ENCODE measurements around the gene CTSE. TPM values are rescaled to one million over a fixed set of nuclear protein-coding genes. Genes with fewer than 3 reads are reported as not detected.

CTSE gene
- total and polyA plus RNA-seq, 2 of the 4 experiments (the other 2 are of a cell fraction) = not detected

DNA sequence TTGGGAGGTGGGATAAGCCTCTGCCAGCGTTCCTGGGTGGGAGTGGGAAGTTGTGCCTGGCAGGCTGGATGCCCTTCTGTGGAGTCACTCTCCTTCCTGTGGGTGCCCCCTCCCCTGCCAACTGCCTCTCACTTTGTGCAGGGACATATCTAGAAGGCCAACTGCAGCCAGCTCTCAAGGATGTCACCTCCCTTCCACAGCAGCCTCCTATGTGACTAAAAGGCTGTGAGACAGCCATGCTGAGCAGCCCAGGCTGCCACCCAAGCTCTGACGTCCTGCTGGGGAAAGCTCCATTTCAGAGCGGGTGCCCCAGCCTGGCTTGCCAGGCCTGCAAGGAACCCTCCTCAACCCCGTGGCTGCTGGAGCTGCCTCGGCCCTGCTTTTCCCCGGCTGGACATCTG is 60.9 kb downstream of the CTSE start:
- no peak overlapping the region for H4K5ac ChIP-seq (ENCODE audit: low read depth, low read length)
- no peak overlapping the region for H4K8ac ChIP-seq (ENCODE audit: low read depth in 2 of 2, low read length in 2 of 2)
- no peak overlapping the region for H3K23ac ChIP-seq (ENCODE audit: low read depth, low read length)
- 60% methylated on average over 1 of the region's 6 CpGs; no CpG with 5 or more reads in 1 of the 2 experiments for WGBS, 2 experiments (ENCODE audit: extremely low coverage in 2 of 2, insufficient read length in 1 of 2)
- TF ChIP-seq SMC3 (IDR thresholded peaks at IDR 0.05; ENCODE audit: low read depth, low read length) (no peak), NFE2L2 (IDR thresholded peaks at IDR 0.05; ENCODE audit: low read depth, low read length) (no peak), CEBPB (IDR thresholded peaks at IDR 0.05; ENCODE audit: low read depth, low read length) (no peak), BHLHE40 (IDR thresholded peaks at IDR 0.05; ENCODE audit: low read depth, low read length) (no peak), RCOR1 (IDR thresholded peaks at IDR 0.05; ENCODE audit: insufficient replicate concordance, low read length) (no peak), RFX5 (IDR thresholded peaks at IDR 0.05; ENCODE audit: low read depth, low read length) (no peak), USF2 (IDR thresholded peaks at IDR 0.05; ENCODE audit: low read depth, low read length) (no peak), MAZ (IDR thresholded peaks at IDR 0.05; ENCODE audit: borderline replicate concordance, low read depth, low read length) (no peak), FOS (IDR thresholded peaks at IDR 0.05; ENCODE audit: low read depth, low read length) (no peak)
- intact Hi-C loops (cut with micrococcal nuclease) (no loop called here), dilution Hi-C loops (cut with HindIII; ENCODE audit: low sequenced_read_pairs, unreplicated experiment) (no loop called here), in situ Hi-C loops (cut with MboI; ENCODE audit: low sequenced_read_pairs) (no loop called here)
- no peak overlapping the region for H2BK5ac ChIP-seq (ENCODE audit: low read depth, low read length, poor library complexity, severe bottlenecking)
- no peak overlapping the region for H3K14ac ChIP-seq (replicated peaks; ENCODE audit: low read depth, low read length)
- no peak for ATAC-seq (ENCODE audit: low read depth)
- H2AK9ac ChIP-seq (replicated peaks; ENCODE audit: low read depth, low read length, poor library complexity) = no peak overlapping the region
- H3K27me3 ChIP-seq (ENCODE audit: control insufficient read depth, insufficient read depth, low read length) = peaks cover 46% of the 10 kb centered on the region
- no peak overlapping the region for H3K56ac ChIP-seq (ENCODE audit: extremely low read depth, insufficient read depth, low read length)
- BruUV-seq (replicated peaks) = no TSS peak
- no peak overlapping the region for H3K4me2 ChIP-seq (ENCODE audit: low read depth, low read length)
- H4K91ac ChIP-seq (ENCODE audit: insufficient read depth, low read depth, low read length) = no peak overlapping the region
- no peaks in the 10 kb centered on the region for H3K36me3 ChIP-seq (ENCODE audit: control insufficient read depth, insufficient read depth, low read length)
- H3K4me1 ChIP-seq (ENCODE audit: control insufficient read depth, insufficient read depth, low read length) = no peaks in the 10 kb centered on the region
- ChIA-PET CTCF (no interaction called here), POLR2A (ENCODE audit: unreplicated experiment) (no interaction called here)
- no peak overlapping the region for H2BK20ac ChIP-seq (ENCODE audit: low read depth, low read length)
- no peak overlapping the region for H2AFZ ChIP-seq (replicated peaks; ENCODE audit: low read length, poor library complexity)
- H3K9ac ChIP-seq (ENCODE audit: low read depth, low read length) = no peak overlapping the region
- H2BK120ac ChIP-seq (ENCODE audit: low read depth, low read length) = no peak overlapping the region
- H2BK15ac ChIP-seq (ENCODE audit: low read depth, low read length) = no peak overlapping the region
- no peaks in the 10 kb centered on the region for H3K9me3 ChIP-seq (ENCODE audit: control insufficient read depth, insufficient read depth, low read length)
- no peaks in the 10 kb centered on the region for H3K79me1 ChIP-seq (ENCODE audit: low read depth in 1 of 2, low read length in 2 of 2)
- H2AK5ac ChIP-seq (ENCODE audit: low read depth, low read length) = no peak overlapping the region
- H3K9me1 ChIP-seq (ENCODE audit: insufficient read depth, low read length) = no peaks in the 10 kb centered on the region; the same call in 1 of the 2 replicates
- no peak overlapping the region for H3K4me3 ChIP-seq (ENCODE audit: insufficient read depth, low read depth, low read length)
- H3K18ac ChIP-seq (ENCODE audit: low read depth, low read length) = no peak overlapping the region
- H3K4ac ChIP-seq (ENCODE audit: low read depth, low read length) = no peak overlapping the region
- no peak for DNase-seq
- no peaks in the 10 kb centered on the region for H4K20me1 ChIP-seq (ENCODE audit: insufficient read depth, low read length)
- no peak overlapping the region for H3K27ac ChIP-seq (ENCODE audit: insufficient read depth, low read length)
